Left hindlimb (tissue), 1 donor: ENCODE results near the gene PHLDB2.

Experiments used
- DNase-seq: peaks from one replicate; pipeline ENCODE4 v3.0.0-alpha.2; 2018

PHLDB2 gene

GRCh38 chr3:111852540-111852939 is 6.5 kb upstream of the PHLDB2 start:
- DNase-seq: no peak

GRCh38 chr3:111853068-111853467 is 6.0 kb upstream of the PHLDB2 start:
- no peak for DNase-seq

- DNase-seq: no peak
Measured at GRCh38 chr3:111854990-111855389, 4.1 kb upstream of the PHLDB2 start.

DNA sequence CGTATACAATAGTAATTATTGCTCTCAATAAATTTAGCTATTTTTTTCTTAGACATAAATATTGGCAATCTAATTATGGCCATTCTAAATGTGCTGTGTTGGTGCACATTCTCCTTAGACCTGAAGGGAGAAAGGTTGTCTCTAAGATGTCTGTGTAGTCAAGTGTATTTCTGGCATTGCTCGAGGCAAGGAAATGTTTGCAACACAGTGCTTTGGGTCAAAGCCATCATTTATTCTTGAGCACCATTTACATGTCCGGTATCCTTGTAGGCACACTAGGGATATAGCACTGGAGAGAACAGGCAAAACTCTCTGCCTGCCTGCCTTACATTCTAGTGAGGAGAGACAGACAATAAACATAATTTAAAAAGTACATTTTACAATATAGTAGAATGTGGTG is 2.6 kb upstream of the PHLDB2 start:
- DNase-seq: no peak

- DNase-seq: no peak
Measured at GRCh38 chr3:111857474-111857873, 1.6 kb upstream of the PHLDB2 start.

- no peak for DNase-seq
Measured at GRCh38 chr3:111858642-111859041, 423 bp upstream of the PHLDB2 start.

DNA sequence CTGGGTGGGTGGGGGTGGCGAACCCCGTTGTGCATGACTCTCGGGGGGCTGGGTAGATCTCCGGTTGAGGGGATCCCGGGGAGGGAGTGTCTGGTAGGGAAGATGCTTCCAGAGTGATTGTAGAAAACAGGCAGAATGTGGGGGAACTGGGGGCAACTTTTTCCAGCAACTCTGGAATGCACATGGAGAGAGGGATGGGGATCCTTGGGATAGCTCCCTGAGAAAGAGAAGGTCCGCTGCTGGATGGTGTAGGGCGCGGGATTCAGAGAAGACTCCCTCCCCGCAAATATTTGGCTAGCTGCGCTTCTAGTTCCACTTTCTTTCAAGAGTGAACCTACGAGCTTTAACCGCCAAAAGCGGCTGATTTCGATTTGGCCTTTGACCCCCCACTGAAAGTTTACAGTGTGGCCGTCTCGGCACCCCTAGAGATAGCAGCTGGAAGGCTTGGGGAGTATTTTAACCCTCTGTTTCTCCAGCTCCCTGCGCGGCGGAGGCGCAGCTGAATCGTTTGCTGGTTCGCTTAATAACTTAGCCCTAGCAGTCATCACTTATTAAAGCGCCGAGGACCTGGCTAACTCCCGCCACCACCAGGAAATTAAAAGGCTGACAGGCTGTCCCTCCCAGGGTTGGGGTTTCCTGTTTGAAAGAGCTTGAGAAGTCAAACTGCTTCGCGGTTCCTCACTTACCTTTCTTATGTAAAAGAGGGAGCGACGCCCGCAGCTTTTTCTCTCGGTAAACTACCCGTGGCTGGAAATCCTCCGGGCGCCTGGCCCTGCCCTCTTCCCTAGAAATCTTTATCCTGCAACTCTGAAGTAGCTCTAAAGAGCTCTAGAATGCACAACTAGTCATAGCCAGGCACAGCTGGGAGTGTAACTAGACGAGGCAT is 1.2 kb downstream of the PHLDB2 start:
- peak; percentile 86 for DNase-seq

DNA sequence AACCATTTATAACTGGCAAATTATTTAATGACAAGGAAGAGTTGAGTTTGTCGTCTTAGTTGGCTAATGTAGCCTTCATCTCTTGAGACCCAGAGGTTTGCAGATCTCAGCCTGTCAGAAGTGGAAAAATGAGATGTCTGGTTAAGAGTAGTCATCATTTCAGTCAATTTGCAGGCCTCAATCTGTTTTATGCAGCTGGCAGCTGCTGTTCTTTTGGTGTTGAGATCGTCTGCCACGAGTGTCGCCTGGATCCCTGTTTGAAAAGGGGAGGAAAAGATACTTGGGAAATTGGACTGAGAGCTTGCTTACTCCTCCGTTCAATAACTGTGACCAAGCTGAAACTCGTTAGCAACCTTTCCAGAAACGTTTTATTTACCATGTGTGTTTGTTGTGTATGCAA is 2.3 kb downstream of the PHLDB2 start:
- DNase-seq: no peak

DNA sequence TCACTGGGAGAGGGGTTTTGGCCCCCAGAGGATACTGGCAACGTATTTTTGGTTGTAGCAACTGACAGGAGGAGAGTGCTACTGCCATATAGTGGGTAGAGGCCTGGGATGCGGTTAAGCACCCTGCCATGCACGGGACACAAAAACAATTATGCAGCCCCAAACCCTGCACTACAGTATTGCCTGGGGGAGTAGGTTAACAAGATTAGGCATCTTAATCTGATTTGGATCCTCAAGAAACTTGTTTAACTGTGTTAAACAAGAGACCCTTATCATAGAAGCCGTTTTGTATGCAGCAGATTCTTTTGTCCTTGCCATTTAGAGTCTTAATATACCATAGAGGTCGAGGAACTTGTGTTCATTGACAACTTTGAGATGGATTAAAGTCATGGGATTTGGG is 3.4 kb downstream of the PHLDB2 start:
- no peak for DNase-seq

- DNase-seq: no peak
Measured at GRCh38 chr3:111862974-111863373, 3.9 kb downstream of the PHLDB2 start.

DNA sequence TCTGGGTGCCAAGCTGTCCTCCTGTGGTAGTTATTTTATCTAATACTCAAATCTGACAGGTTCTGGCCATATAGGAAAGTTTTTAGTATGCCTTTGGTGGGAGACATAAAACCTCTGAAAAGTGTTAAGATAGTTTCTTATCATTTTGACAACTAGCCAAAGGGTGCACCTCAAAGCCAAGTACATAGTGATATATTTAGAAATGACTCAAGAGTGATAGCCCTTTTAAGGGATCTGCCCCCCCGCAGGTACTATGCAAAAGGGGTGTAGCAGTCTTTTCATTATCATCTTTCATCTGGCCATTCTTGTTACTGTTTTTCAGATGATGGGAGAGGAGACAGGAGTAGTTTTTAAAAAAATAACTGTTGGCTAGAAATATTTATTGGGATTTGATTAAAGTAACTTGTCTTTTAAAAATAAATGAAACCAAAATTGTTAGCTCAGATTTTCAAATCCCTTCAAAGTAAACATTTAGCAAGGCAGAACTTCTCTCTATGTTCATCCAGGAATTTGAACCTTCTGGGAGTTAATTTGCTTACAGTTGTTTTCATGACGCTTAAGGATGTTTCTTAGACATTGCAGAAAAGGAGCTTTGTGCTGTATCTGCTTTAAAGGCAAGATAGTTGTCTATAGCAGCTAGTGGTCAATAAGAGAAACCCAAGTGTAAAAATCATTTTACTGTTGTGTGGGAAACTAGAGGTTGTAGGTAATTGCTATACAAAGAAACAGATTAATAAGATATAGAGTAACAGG is 5.1 kb downstream of the PHLDB2 start:
- DNase-seq: no peak

DNA sequence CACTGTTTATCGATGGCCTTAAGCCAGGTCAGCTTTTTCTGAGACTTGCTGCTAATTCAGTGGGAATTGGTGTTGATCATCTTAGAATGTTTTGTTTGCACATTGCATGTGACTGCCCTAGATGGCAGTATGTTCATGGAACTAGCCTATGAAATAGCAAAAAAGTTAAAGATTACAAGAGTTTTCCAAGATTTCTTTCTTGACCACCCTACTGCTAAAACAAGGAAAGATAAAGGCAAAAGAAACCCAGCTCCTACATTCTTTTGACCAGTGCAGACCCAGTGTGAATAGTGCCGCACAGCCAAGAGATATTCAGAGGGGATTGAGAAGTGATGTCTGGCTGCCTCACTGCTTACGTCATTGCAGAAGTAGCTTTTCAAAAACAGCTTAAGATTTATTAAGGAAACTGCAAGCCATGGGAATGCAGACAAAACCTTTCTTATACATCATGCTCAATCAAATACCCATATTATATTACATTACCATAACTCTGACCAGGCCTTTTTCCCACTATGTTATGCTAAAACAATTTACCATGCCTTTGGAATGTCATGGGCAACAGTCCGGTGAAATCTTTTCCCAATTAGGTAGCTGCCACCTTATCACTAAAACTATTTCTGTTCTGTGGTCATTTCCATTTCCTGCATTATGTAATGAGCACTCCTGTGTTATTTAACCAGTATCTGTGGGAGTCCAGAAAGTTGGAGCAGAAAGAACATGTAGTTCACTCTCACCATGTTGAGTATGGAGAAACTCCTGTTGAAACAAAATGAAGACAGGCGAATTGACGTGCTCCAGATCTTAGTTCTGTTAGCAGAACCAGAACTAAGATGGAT is 6.0 kb downstream of the PHLDB2 start:
- no peak for DNase-seq

GRCh38 chr3:111867889-111868426 is 8.9 kb downstream of the PHLDB2 start:
- no peak for DNase-seq

- DNase-seq: no peak
Measured at GRCh38 chr3:111870620-111871019, 11.6 kb downstream of the PHLDB2 start.

DNA sequence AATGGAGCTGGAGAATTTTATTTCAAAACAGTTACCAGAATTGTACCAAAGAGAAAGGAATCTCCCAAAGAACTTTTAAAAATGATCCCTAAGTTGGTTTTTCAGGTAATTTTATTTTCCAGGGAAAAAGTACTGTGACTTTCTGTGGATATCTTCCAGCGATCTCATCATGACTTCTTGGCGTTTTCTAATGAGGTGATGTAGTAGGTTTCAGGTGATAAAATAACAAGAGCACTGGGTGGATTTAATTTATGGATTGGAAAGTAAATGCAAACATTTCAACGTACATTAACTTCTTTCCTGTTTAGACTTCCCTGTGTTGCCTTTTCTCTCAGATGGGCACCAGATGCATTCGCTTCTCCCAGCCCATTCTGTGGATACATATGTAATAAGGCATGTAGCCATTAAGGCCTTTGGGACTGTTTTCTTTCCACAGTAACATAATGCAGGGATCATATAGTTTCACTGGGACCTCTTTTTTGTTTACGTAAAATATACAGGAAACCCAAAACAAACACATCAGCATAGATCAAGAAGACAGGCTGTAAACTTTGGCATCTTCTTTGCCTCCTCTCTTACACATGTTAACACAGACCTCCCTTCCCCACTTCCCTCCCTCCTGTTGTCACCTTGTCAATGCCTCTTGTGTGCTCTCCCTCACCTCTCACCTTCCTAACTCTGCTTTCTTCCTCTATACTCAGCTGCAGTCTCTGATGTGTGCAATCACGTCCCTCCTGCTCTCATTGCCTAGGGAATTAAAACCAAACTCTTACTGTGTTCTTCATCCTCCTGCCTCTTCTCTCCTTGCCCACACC is 13.0 kb downstream of the PHLDB2 start:
- DNase-seq: no peak

- no peak for DNase-seq
Measured at GRCh38 chr3:111872979-111873378, 13.9 kb downstream of the PHLDB2 start.

- no peak for DNase-seq
Measured at GRCh38 chr3:111874177-111874820, 15.2 kb downstream of the PHLDB2 start.

DNA sequence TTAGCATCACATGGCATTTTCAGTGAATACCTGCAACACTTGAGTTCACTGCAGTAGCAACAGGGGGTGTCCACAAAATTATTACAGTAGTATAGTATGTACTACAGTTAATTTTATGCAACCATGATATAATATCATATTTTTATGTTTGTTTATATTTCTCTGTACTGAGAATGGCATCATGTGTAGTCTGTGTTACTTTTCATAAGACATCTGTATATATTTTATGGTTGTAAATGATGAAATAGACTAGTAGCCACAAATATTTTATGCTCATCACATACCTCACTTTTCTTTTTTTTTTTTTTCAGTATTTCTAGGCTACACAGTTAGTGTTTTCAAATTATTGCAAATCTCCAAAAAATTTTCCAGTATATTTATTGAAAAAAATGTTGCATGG is 22.4 kb downstream of the PHLDB2 start:
- no peak for DNase-seq

DNA sequence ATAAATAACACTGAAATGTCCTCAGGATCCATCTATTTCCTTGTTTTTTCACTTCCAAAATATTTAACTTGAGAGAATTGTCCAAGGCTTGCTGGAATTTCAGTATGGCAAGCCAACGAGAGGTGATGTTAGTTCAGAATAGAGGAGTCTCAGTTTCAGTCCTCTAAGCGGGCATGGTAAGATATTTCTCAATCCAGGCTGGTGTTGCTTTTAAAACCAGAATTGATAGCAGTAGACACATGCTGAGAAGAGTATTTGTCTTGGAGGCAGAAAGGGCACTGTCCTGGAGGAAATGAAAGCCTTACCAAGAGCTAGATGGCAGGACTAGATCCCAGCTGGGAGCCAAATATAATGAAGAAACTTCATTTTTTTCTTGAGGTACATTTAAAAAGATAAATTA is 23.1 kb downstream of the PHLDB2 start:
- DNase-seq: no peak

DNA sequence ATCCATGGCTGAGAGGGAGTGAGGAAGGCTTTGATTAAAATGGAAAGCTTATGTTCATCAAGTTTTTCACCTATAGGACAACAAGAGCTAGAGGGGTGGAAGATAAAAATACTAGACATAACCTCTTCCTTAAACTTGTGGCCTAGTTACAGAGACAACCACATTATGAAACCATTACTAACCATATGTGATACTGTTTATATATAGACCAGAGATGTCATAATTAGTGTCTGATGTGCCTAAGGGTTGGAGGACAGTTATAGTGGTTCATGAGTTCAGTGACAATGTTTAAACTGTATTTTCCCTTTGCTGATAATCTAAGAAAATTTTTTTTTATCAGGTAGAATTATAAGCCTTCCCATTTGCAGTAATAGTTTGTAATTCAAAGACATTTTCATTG is 23.7 kb downstream of the PHLDB2 start:
- DNase-seq: no peak

- no peak for DNase-seq
Measured at GRCh38 chr3:111884411-111885018, 25.4 kb downstream of the PHLDB2 start.
